SH-SY5Y (cell line): ENCODE measurements around the gene SRPK3.

Source experiments
- GATA2 ChIP-seq: IDR thresholded peaks from 2 replicates; pipeline ENCODE4 v1.6.1; 2011; ENCODE audit warnings: mild to moderate bottlenecking, low read depth, low read length
- GATA3 ChIP-seq: IDR thresholded peaks from 2 replicates; pipeline ENCODE4 v1.6.1; 2011; ENCODE audit warnings: low read depth, mild to moderate bottlenecking, low read length, moderate library complexity

DNA sequence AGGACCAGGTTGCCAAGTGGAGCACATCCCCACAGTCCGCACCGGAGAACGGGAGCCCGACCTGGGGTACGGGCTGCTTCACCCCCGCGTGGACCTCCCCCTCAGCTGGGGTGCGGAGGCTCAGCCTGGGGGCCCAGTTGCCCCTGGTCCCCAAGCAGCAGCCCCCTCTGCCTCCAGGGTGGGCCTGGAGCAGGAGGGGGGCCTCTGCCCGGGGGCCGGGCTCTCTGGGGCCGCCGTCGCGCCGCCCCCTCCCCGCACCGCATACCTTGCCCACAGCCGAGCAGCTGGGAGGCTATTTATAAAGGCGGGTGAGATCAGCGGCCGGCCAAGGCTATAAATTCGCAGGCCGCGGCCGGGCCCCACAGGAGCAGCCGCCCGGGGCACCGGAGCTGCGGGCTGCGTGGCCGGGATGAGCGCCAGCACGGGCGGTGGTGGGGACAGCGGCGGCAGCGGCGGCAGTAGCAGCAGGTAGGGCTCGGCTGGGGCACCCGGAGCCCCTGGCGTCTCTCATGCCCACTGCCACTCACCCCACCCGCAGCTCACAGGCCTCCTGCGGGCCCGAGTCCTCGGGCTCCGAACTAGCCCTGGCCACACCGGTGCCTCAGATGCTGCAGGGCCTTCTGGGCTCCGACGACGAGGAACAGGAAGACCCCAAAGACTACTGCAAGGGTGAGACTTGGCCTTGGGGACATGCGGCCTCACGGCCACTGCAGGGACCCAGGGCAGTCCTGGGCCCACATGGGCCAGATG is at the start of gene SRPK3:
- TF ChIP-seq GATA2 = no peak
- no peak for TF ChIP-seq GATA3
